ENCODE data around the gene CNIH4. TPM values are rescaled to one million over a fixed set of nuclear protein-coding genes. Genes with fewer than 3 reads are reported as not detected.
A peak's percentile ranks its signal among the peaks of the same experiment; 100 is the strongest.

The CNIH4 gene
- total and polyA plus RNA-seq, 10 of the 15 experiments (the other 5 are each of a cell fraction or from before 2014, with no cell fraction given) = 23.2 to 173 (median 51.4) TPM

GRCh38 chr1:224380003-224380402 is 23.3 kb downstream of the CNIH4 start (continued):
- TF ChIP-seq ZNF687 (IDR thresholded peaks at IDR 0.05) (no peak), CHD2 (IDR thresholded peaks at IDR 0.05; ENCODE audit: borderline replicate concordance, low read depth, low read length) (peak; percentile 24; the same call in 1 of the 2 replicates), NFYA (IDR thresholded peaks at IDR 0.05; ENCODE audit: borderline replicate concordance, low read depth, low read length) (no peak), SIX5 (IDR thresholded peaks at IDR 0.05; ENCODE audit: low read depth, low read length, severe bottlenecking) (no peak), MTA2 (IDR thresholded peaks at IDR 0.05; ENCODE audit: low read depth) (peak; percentile 96), ZBED1 (IDR thresholded peaks at IDR 0.05; ENCODE audit: borderline replicate concordance) (peak; percentile 25; the same call in 1 of the 2 replicates), ZNF622 (IDR thresholded peaks at IDR 0.05) (no peak), CHD4 (IDR thresholded peaks at IDR 0.05) (no peak), TCF7 (IDR thresholded peaks at IDR 0.05; ENCODE audit: borderline replicate concordance) (no peak), RELA (IDR thresholded peaks at IDR 0.05; ENCODE audit: borderline replicate concordance, partially characterized antibody) (no peak), CEBPZ (IDR thresholded peaks at IDR 0.05; ENCODE audit: low read depth, low read length) (no peak), BACH1 (IDR thresholded peaks at IDR 0.05; ENCODE audit: borderline replicate concordance) (no peak), HCFC1 (IDR thresholded peaks at IDR 0.05; ENCODE audit: low read length) (no peak), WRNIP1 (IDR thresholded peaks at IDR 0.05; ENCODE audit: borderline replicate concordance, low read depth, low read length) (no peak), IRF5 (IDR thresholded peaks at IDR 0.05; ENCODE audit: borderline replicate concordance) (peak; percentile 74; the same call in 1 of the 2 replicates), NBN (IDR thresholded peaks at IDR 0.05) (0 out of 2 replicates have a peak, but pooled peaks have one; percentile 56), RBBP5 (conservative IDR thresholded peaks at IDR 0.05) (no peak), CBX3 (IDR thresholded peaks at IDR 0.05; ENCODE audit: borderline replicate concordance, low read depth) (no peak)
- TF ChIP-seq, protein P1, sequence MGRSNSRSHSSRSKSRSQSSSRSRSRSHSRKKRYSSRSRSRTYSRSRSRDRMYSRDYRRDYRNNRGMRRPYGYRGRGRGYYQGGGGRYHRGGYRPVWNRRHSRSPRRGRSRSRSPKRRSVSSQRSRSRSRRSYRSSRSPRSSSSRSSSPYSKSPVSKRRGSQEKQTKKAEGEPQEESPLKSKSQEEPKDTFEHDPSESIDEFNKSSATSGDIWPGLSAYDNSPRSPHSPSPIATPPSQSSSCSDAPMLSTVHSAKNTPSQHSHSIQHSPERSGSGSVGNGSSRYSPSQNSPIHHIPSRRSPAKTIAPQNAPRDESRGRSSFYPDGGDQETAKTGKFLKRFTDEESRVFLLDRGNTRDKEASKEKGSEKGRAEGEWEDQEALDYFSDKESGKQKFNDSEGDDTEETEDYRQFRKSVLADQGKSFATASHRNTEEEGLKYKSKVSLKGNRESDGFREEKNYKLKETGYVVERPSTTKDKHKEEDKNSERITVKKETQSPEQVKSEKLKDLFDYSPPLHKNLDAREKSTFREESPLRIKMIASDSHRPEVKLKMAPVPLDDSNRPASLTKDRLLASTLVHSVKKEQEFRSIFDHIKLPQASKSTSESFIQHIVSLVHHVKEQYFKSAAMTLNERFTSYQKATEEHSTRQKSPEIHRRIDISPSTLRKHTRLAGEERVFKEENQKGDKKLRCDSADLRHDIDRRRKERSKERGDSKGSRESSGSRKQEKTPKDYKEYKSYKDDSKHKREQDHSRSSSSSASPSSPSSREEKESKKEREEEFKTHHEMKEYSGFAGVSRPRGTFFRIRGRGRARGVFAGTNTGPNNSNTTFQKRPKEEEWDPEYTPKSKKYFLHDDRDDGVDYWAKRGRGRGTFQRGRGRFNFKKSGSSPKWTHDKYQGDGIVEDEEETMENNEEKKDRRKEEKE (IDR thresholded peaks at IDR 0.05) = no peak
